ENCODE data around the gene FGF12.
"Not testable (repeated sequence)": the region's sequence is repeated elsewhere in the genome, so short reads cannot be mapped to it uniquely, and the experiment has no call there.

Gene FGF12

GRCh38 chr3:192715126-192715525 is 12.2 kb downstream of the FGF12 start:
- Mint-ChIP-seq H3K4me1 (no peaks in the 10 kb centered on the region), H3K27ac (no peak overlapping the region), H3K27me3 (no peaks in the 10 kb centered on the region), H3K4me3 (no peak overlapping the region), H3K36me3 (no peaks in the 10 kb centered on the region), H3K9me3 (peaks cover 3 to 8% of the 10 kb centered on the region in 2 donors)
- DNase-seq: no peak
- ATAC-seq (replicated peaks): no peak

DNA sequence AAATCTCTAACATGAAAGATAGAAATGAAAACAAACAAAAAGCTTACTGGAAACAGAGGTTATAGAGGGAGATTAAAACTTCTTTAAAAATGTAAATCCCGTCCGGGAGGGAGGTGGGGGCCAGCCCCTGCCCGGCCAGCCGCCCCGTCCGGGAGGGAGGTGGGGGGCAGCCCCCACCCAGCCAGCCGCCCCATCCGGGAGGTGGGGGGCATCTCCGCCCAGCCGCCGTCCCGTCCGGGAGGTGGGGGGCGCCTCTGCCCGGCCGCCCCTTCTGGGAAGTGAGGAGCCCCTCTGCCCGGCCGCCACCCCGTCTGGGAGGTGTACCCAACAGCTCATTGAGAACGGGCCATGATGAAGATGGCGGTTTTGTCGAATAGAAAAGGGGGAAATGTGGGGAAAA is 16.2 kb downstream of the FGF12 start:
- H3K9me3 Mint-ChIP-seq; H3K36me3 Mint-ChIP-seq; DNase-seq; H3K27ac Mint-ChIP-seq; H3K4me3 Mint-ChIP-seq; H3K27me3 Mint-ChIP-seq; ATAC-seq (replicated peaks); H3K4me1 Mint-ChIP-seq: not testable (repeated sequence)

DNA sequence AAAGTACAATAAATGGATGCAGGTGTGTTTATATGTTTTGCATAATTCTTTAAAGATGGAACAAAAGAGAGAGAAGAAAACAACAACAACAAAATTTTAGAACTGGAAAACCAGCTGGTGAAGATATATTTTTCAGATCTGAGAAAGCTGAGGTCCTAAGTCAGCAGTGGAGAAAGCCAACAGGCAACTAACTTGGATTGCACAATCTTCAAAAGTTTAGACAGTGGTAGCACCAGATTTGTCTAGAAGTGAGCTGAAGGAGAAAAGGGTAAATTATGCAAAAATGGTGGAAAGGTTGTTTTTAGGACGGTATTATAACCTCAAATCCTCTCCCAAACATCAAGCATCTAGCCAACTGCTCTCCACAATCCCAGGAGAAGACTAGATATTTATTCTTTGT is 17.0 kb downstream of the FGF12 start:
- Mint-ChIP-seq H3K4me1 (no peaks in the 10 kb centered on the region), H3K4me3 (no peak overlapping the region), H3K27ac (no peak overlapping the region), H3K9me3 (peaks cover 3 to 8% of the 10 kb centered on the region in 2 donors), H3K27me3 (no peaks in the 10 kb centered on the region), H3K36me3 (no peaks in the 10 kb centered on the region)
- no peak for DNase-seq
- no peak for ATAC-seq (replicated peaks)

DNA sequence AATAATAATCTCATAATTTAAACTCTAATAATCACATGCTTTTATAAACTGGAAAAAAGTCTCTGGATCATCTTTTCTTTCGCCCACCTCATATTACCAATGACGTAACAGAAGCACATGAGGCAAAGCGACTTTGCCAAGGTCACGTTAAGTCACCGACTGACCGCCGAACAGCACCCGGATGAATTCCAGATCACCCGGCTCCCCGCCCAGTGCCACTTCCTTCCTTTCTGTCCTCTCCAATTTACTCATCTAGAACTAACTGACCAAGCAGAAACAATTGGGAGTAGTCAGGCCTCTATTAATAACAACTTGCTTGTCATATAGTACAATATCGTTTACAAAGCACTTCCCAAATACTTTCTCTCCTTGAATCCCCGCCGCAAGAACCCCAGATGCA is 21.1 kb downstream of the FGF12 start:
- no peak for ATAC-seq (replicated peaks)
- no peaks in the 10 kb centered on the region for H3K36me3 Mint-ChIP-seq
- no peak for DNase-seq
- H3K27ac Mint-ChIP-seq: no peak overlapping the region
- no peak overlapping the region for H3K4me3 Mint-ChIP-seq
- no peaks in the 10 kb centered on the region for H3K27me3 Mint-ChIP-seq
- H3K9me3 Mint-ChIP-seq: peaks cover 3 to 8% of the 10 kb centered on the region in 2 donors
- no peaks in the 10 kb centered on the region for H3K4me1 Mint-ChIP-seq

DNA sequence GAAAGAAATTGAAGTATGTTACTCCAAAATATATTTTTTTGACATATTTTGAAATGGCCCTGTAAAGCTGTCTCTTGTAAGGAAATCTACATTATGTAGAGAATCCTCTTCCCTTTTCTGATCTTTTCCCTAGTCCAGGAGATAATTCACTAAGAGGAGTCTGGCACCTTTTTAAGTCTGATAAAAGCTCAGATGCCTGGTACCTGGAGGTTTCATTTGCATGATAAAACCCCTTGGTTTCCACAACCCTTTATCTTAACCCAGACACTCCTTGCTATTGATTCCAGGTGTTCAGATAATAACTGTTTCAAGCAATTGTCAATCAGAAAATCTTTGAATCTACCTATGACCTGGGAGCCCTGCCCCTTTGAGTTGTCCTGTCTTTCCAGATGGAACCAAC is 26.5 kb downstream of the FGF12 start:
- H3K4me1 Mint-ChIP-seq: no peaks in the 10 kb centered on the region
- no peaks in the 10 kb centered on the region for H3K9me3 Mint-ChIP-seq
- H3K27me3 Mint-ChIP-seq: no peaks in the 10 kb centered on the region
- H3K27ac Mint-ChIP-seq: no peak overlapping the region
- ATAC-seq (replicated peaks) (no peak), DNase-seq (no peak)
- no peak overlapping the region for H3K4me3 Mint-ChIP-seq
- H3K36me3 Mint-ChIP-seq: no peaks in the 10 kb centered on the region

GRCh38 chr3:192696943-192697587 is 30.3 kb downstream of the FGF12 start:
- no peaks in the 10 kb centered on the region for H3K36me3 Mint-ChIP-seq
- H3K4me3 Mint-ChIP-seq: no peak overlapping the region
- H3K4me1 Mint-ChIP-seq: no peaks in the 10 kb centered on the region
- no peaks in the 10 kb centered on the region for H3K9me3 Mint-ChIP-seq
- H3K27ac Mint-ChIP-seq: no peak overlapping the region
- DNase-seq (no peak), ATAC-seq (replicated peaks) (no peak)
- no peaks in the 10 kb centered on the region for H3K27me3 Mint-ChIP-seq

DNA sequence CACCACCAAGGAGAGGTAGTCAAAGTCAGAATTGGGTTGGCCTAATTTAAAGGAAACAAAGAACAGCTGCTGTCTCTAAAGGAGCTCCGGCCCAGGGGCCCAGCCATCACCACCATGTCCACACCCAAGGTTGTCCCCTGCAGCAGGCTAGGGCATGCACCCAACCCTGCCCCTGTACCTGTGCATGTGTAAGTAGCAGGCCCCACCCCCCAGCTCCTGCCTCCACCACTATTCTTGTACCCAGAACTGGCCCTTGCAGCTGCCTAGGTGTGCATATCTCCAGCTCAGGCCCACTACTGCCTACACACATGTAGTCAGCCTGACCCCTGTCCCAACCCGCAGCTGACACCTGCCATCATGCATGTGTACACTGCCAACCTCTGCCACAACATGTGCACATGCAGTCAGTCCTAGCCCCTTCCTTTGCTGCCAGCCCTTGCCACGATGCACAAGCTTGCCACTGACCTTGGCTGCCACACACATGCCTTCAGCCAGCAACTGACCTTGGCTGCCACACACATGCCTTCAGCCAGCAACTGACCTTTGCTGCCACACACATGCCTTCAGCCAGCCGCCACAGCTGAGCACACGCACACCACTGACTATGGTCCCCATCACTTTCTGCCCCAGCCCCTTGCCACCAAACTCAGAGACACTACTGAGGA is 39.7 kb downstream of the FGF12 start:
- no peak overlapping the region for H3K27ac Mint-ChIP-seq
- no peak overlapping the region for H3K4me3 Mint-ChIP-seq
- H3K4me1 Mint-ChIP-seq: no peaks in the 10 kb centered on the region
- DNase-seq: no peak
- H3K36me3 Mint-ChIP-seq: no peaks in the 10 kb centered on the region
- H3K27me3 Mint-ChIP-seq: no peaks in the 10 kb centered on the region
- H3K9me3 Mint-ChIP-seq: peaks cover 8 to 9% of the 10 kb centered on the region in 2 donors
- no peak for ATAC-seq (replicated peaks)

GRCh38 chr3:192685801-192686200 is 41.5 kb downstream of the FGF12 start:
- H3K27me3 Mint-ChIP-seq: no peaks in the 10 kb centered on the region
- H3K36me3 Mint-ChIP-seq: no peaks in the 10 kb centered on the region
- peaks cover 7 to 9% of the 10 kb centered on the region in 2 donors for H3K9me3 Mint-ChIP-seq
- no peak overlapping the region for H3K27ac Mint-ChIP-seq
- H3K4me3 Mint-ChIP-seq: no peak overlapping the region
- ATAC-seq (replicated peaks): no peak
- no peak for DNase-seq
- no peaks in the 10 kb centered on the region for H3K4me1 Mint-ChIP-seq

DNA sequence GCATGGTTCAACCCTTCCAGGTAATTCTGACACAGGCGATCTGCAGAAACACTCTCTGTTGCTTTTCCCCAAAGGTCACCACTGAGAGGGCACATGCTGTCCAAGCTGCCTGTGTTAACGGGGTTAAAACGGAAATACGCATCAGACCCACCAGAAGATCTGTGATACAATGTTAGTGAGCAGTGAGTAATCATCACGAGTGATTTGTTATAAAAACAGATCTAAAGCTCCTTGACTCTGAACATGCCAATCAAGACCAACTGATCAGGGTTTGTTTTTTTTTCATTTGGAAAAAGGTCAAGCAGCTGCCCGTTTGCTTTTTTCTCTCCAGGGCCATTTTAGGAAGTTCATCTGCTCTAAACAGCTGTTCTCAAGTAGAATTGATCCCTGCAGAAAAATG is 43.2 kb downstream of the FGF12 start:
- H3K27ac Mint-ChIP-seq: no peak overlapping the region
- ATAC-seq (replicated peaks): no peak
- no peaks in the 10 kb centered on the region for H3K36me3 Mint-ChIP-seq
- no peak for DNase-seq
- H3K4me3 Mint-ChIP-seq: no peak overlapping the region
- H3K27me3 Mint-ChIP-seq: peaks cover 0 to 4% of the 10 kb centered on the region in 2 donors
- H3K4me1 Mint-ChIP-seq: no peaks in the 10 kb centered on the region
- peaks cover under 1 to 2% of the 10 kb centered on the region in 2 donors for H3K9me3 Mint-ChIP-seq

- Mint-ChIP-seq H3K36me3 (no peaks in the 10 kb centered on the region), H3K4me3 (no peak overlapping the region), H3K4me1 (no peaks in the 10 kb centered on the region), H3K27me3 (peaks cover 0 to 4% of the 10 kb centered on the region in 2 donors), H3K27ac (no peak overlapping the region), H3K9me3 (peaks cover 0 to 3% of the 10 kb centered on the region in 2 donors)
- ATAC-seq (replicated peaks): peak; percentile 68 to 74
- DNase-seq: no peak
Observed at GRCh38 chr3:192675958-192676649, 51.2 kb downstream of the FGF12 start.

- Mint-ChIP-seq H3K36me3 (no peaks in the 10 kb centered on the region), H3K4me1 (no peaks in the 10 kb centered on the region)
- ATAC-seq (replicated peaks): no peak
Observed at GRCh38 chr3:192655628-192656027, 71.7 kb downstream of the FGF12 start.

DNA sequence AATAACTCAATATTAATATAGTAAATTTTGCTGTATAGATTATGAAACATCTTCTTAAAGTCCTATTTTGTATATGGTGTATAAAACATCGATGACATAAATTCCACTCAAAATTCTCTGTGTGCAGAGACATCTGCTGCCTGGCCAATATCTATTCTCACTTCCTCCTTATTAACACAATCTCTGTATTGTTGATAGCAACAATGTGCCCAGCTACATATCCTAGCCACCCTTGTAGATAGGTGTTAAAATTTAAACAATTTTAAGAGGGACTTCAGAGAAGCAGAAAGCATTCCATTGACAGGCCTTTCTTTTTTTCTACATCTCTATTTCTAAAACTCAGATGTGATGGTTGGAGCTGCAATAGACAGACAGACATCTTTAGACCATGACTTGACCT is 72.3 kb downstream of the FGF12 start:
- H3K9me3 Mint-ChIP-seq: peaks cover 0 to 2% of the 10 kb centered on the region in 2 donors
- no peaks in the 10 kb centered on the region for H3K4me1 Mint-ChIP-seq
- H3K4me3 Mint-ChIP-seq: no peak overlapping the region
- no peak overlapping the region for H3K27ac Mint-ChIP-seq
- H3K27me3 Mint-ChIP-seq: no peaks in the 10 kb centered on the region
- ATAC-seq (replicated peaks): no peak
- H3K36me3 Mint-ChIP-seq: no peaks in the 10 kb centered on the region
- no peak for DNase-seq

More at GRCh38 chr3:192655628-192656027, 71.7 kb downstream of the FGF12 start:
- Mint-ChIP-seq H3K27me3 (no peaks in the 10 kb centered on the region), H3K9me3 (peaks cover 0 to 2% of the 10 kb centered on the region in 2 donors), H3K4me3 (no peak overlapping the region), H3K27ac (no peak overlapping the region)
- no peak for DNase-seq

DNA sequence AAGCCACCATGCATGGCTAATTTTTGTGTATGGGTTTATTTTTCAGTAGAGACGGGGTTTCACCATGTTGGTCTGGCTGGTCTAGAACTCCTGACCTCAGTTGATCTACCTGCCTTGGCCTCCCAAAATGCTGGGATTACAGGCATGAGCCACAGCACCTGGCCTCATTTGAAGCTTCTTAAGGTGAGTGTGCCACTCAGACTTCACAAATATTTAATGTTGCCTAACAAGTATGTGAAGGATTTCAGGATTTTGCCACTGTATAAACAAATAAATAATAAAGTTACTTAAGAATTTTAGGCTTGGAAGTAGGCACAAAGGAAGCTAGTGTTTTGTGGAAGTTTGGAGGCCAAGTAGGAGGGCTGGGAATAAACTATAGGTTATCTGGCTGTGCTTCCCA is 73.5 kb downstream of the FGF12 start:
- Mint-ChIP-seq H3K27me3 (no peaks in the 10 kb centered on the region), H3K4me1 (no peaks in the 10 kb centered on the region), H3K36me3 (no peaks in the 10 kb centered on the region), H3K27ac (no peak overlapping the region), H3K4me3 (no peak overlapping the region), H3K9me3 (no peaks in the 10 kb centered on the region)
- ATAC-seq (replicated peaks) (no peak), DNase-seq (no peak)

DNA sequence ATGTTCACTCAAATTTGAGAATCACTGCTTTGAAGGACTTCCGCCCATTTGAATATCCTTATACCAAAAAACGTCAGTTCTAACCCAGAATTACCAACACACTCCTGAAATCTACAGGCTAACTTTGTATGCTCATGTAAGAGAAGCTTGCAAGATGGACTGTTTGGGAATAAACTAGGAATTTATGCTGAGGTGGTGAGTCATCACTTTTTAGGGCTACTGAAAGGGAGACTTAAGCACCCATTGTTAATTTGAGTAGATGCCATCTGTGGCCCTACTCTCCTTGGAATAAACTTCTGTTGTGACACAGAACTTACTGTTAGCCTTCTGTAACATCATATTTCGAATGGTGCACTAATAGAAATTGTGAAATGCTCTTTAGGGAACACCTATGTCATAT is 74.6 kb downstream of the FGF12 start:
- no peak for DNase-seq

More for the DNA sequence above, 74.6 kb downstream of the FGF12 start:
- no peaks in the 10 kb centered on the region for H3K9me3 Mint-ChIP-seq
- H3K36me3 Mint-ChIP-seq: no peaks in the 10 kb centered on the region
- no peak for ATAC-seq (replicated peaks)
- no peak overlapping the region for H3K27ac Mint-ChIP-seq
- no peaks in the 10 kb centered on the region for H3K27me3 Mint-ChIP-seq
- no peaks in the 10 kb centered on the region for H3K4me1 Mint-ChIP-seq
- H3K4me3 Mint-ChIP-seq: no peak overlapping the region
